Placental epithelial cell (primary cell): ENCODE results near the gene CHSY1. TPM values are rescaled to one million over a fixed set of nuclear protein-coding genes. Genes with fewer than 3 reads are reported as not detected.

ENCODE experiments used
- total RNA-seq: library from RNA; depleted of rRNA; stranded (reverse); fragments of >200 nt; gene quantifications from 2 replicates; pipeline ENCODE4 v1.2.3, GENCODE V29; 2012

CHSY1 gene
- total RNA-seq, result 12.2 and 12.7 TPM in 2 replicates

DNA sequence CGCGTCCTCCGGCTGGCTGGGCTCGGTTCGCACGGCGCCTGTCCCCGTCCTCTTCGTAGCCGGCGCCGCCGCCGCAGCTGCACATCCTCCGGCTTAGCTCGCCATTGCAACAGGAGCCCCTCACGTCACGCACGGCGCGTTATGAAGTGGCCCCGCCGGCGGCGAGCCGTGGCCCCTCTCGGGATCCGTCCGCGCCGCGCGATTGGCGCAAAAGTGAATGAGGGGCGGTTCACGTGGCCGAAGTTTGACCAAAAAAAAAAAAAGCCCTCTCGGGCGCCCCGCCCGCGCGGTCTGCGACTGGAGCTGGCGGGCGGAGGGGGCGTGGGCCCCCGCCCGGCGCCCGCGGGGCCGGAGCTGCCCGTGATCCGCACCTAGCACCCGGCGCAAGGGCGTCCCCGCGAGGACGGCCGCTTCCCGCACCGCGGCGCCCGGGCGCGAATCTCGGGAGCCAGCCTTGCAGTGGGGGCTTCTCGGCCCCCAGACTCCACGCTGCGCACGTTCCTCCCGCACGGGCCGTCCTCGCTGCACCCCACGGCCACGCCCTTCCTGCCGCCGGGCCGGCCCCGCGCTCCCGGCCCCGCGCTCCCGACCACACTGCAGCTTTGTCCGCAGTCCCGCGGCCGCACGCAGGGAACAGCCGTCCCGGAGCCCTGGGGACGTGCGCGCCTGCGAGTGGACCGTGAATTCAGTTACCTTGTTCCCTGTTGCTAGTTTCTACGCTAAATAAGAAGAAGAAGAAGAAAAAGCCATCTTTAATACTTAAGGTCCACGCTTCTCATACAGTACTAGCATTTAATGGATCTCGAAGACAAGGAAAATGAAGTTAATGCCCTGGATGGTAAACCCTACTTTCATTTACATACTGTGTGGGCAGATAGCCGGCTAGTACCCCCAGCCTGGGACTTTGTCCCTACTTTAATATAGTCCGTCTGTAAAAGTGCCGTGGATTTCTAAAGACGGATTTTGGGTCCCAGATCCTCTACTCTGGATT is at the start of gene CHSY1:
TSS of gene CHSY1 (minus strand) at position 219 of the 991 bp plus-strand sequence. CDS start 592 bp downstream, outside the sequence.

GRCh38 chr15:101294731-101295606 is 43.1 kb upstream of the CHSY1 start, which contains the start of gene SNRPA1:
SNRPA1 (minus strand) TSS chr15:101295248; CDS start chr15:101295178, 70 bp downstream.

DNA sequence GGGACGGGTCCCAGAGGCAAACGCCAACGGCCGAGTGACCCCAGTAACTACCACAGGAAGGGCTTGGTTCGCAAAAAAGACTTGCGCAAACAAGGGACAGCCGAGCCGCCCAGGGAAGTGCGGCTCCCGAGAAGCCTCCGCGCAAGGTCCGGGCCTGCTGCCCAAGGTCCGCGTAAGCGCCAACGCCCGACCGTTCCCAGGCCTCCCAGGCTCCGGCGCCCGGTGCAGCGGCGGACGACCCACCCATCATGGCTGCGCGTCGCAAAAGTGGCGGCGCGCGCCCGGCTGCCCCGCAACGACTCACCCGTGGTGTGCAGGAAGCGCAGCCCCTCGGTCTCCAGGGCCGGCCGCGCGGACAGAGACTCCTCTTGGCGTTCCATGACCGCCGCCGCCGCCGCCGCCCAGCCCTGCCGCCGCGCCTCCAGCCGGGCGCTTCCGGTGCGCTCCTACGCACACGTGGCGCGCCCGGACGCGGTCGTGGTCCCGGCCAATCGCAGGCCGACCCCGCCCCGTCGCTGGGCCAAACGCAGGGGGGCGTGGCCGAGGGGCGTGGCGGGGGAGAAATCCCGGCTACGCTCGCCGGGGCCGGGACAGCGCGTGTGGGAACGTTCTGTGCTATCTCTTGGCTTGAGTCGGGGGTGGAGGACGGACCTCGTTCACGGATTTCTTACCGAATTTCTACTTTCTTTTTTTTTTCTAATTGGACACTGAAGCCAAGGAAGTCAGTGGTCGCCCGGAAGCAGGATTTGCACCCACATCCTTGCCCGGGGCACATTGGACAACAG is 25.4 kb upstream of the CHSY1 start, which contains the start of gene SELENOS:
TSS of gene SELENOS (minus strand) at position 448 of the 785 bp plus-strand sequence. CDS start at position 380, 68 bp downstream.

Other genes with a start within 250 kb of the CHSY1 start
- 54.2 and 55.0 TPM in 2 replicates for gene SELENOS, start 25.4 kb upstream of the CHSY1 start, total RNA-seq
- gene SNRPA1, start 43.2 kb upstream of the CHSY1 start, total RNA-seq, result 13.0 and 38.4 TPM in 2 replicates
- 2.4 and 5.5 TPM in 2 replicates for gene PCSK6, start 237.7 kb upstream of the CHSY1 start, total RNA-seq